Stimulated activated CD8-positive, alpha-beta memory T cell treated with anti-CD3 and anti-CD28 coated beads, Interleukin-12 subunit alpha, Interleukin-12 subunit beta, amount 100 ng/mL, for 1 hour (primary cell): ENCODE data around the gene CSNK2A1.
"Not testable (repeated sequence)": the region's sequence is repeated elsewhere in the genome, so short reads cannot be mapped to it uniquely, and the experiment has no call there.

Experiments
- DNase-seq: peaks from one replicate; pipeline ENCODE4 v3.0.0-alpha.2; 2020; ENCODE audit warnings: low read depth

Gene CSNK2A1

GRCh38 chr20:483815-484644, 59.6 kb downstream of the CSNK2A1 start:
- no peak for DNase-seq

DNA sequence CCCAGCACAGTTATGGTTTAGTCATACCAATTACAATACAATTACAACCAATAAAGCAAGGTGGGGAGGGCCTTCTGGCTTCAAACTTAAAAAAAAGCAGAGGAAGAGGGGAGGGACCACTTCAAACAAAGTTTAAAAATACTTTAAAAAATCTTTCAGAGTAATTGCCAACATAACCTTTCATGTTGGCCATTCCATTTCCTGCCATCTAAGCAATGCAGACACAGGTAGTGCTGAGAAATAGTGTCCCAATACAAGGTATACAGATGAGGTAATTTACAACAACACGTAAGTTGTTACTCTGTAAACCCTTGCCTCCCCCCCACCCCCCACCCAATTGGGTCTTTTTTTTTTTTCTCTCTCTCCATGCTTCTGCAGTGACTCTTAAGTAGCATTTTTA, 62.4 kb downstream of the CSNK2A1 start:
- no peak for DNase-seq

- DNase-seq: no peak
These were observed 63.5 kb downstream of the CSNK2A1 start for GRCh38 chr20:480044-480443.

GRCh38 chr20:479487-479886, 64.1 kb downstream of the CSNK2A1 start:
- DNase-seq: no peak

DNA sequence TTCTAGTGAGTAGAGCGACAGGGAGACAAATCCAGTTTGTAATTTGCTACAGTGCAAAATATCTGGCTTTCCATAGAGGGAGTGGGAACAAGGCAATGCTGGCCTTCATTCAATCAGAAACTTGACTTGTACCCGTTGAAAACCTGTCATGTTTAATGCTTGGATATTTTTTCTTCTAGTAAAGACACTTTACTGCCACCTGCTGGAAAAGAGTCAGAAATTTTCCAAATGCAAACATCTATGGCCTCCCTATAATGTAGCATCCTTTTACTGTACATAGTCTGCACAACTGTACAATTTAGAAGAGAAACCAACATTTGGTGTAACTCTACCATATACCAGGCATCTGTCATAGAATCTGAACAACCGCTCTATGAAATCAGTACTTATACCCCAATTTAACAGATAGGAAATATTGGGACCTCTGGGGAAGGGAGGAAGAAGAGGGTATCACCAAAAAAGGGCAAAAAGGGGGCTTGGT, 64.6 kb downstream of the CSNK2A1 start:
- DNase-seq: no peak

- no peak for DNase-seq
These were observed 65.3 kb downstream of the CSNK2A1 start for GRCh38 chr20:478010-478948.

DNA sequence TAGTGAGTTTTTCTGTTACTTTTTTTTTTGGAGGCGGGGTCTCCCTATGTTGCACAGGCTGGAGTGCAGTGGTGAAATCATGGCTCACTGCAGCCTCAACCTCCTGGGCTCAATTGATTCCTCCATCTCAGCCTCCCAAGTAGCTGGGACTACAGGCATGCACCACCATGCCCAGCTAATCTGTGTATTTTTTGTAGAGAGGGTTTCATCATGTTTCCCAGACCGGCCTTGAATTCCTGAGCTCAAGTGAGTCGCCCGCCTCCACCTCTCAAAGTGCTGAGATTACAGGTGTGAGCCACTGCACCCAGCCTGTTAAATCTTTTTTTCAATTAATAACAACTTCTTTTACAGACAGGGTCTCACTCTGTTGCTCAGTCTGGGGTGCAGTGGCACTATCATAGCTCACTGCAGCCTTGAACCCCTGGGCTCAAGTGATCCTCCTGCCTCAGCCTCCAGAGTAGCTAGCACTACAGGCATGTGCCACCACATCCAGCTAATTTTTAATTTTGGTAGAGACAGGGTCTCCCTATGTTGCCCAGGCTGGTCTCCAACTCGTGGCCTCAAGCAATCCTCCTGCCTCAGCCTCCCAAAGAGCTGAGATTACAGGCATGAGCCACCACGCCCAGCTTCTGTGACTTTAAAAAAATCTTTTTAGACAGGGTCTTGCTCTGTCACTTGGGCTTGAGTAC, 66.9 kb downstream of the CSNK2A1 start:
- DNase-seq: not testable (repeated sequence)

- no peak for DNase-seq
These were observed 67.9 kb downstream of the CSNK2A1 start for GRCh38 chr20:475463-476357.

- DNase-seq: no peak
These were observed 69.0 kb downstream of the CSNK2A1 start for GRCh38 chr20:474581-474980.

GRCh38 chr20:472889-473292, 70.7 kb downstream of the CSNK2A1 start:
- DNase-seq: no peak

DNA sequence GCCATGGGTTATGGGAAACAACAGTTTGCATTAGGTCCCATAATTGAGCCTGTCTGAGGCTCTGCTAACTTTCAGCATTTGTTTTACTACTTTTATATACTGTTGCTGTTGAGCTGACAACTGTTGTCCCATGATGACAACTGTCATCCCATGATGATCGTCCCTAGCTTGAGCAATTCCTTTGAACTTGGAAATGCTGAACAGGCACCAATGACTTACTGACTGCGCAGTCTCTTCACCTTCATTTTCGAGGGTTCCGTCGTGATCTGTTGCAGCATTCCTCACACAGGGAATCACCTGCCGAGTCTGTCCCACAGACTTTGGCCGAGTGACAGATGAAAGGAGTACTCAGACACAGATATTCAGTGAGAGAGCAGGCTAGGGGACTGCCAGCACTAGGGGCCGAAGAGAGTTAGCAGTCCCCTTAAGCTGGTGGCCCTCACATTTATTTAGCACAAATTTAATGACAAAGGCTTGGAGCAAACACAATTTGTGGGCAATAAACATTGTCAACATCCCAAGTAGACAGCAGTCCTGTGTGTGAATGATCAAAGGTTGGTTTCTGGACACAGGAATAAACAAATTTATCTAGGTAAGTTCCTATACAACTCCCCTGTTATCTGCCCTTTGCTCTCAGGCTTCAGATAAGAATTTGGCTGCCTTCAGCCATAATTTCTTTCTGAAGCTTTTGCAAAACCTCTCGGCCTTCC, 71.3 kb downstream of the CSNK2A1 start:
- DNase-seq: no peak

- no peak for DNase-seq
These were observed 73.7 kb downstream of the CSNK2A1 start for GRCh38 chr20:469746-470490.

GRCh38 chr20:467755-468154, 75.8 kb downstream of the CSNK2A1 start:
- no peak for DNase-seq

DNA sequence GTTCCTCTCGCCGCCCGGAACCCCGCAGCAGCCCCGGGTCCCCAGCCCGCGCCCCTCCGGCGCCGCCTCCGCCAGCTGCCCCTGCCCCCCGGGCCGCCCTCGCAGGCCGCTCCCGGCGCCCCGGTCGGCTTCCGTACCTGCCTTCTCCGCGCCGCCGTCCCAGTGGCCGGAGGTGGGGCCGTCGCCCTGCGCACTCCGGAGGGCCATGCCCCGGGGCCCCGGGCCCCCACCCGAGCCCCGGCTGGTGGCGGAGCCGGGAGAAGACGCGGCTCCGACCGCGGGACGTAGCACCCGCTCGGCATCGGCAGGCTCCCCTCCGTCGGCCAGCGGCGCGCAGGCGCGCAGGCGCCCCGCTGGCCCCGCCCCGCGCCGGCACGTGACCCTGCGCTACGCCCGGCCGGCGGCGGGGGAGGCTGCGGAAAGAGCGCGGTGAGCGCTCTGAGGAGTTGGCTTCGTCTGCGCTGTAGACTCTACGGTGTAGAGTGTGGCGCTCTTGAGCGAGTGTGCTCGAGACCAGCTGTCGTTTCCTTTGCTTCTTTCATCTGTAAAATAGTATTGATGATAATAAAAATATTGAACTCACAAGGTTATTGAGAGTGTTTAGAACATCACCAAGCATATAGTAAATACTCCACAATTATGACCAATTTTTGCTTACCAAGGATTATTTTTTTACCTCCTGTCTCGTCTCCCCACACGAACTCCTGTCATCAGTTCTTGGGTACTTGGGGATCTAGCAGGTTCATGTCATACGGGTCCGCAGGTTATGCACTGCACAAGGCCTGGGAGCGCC, 81.2 kb downstream of the CSNK2A1 start, which contains the start of gene TBC1D20:
Gene TBC1D20 (minus strand): TSS at position 335 of the 793 bp plus-strand sequence. CDS start 128 bp downstream, at position 207.
- DNase-seq: peak; percentile 74

GRCh38 chr20:461254-462198, 82.1 kb downstream of the CSNK2A1 start:
- DNase-seq: no peak

GRCh38 chr20:460707-461106, 82.9 kb downstream of the CSNK2A1 start:
- no peak for DNase-seq

DNA sequence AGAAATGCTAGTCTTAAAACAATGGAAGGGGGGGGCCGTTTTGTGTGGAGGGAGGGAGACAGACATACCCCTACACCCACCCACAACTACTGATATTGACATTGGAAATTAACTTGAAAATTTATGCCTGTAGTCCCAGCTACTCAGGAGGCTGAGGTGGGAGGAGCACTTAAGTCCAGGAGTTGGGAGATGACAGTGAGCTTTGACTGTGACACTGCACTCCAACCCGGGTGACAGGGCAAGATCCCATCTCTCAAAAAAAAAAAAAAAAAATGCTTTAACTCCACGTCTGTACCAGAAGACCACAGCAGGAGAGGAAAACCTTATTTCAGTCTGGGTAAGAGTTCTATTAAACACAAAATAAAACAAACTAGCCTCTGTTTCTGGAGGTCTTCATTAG, 83.4 kb downstream of the CSNK2A1 start:
- no peak for DNase-seq

DNA sequence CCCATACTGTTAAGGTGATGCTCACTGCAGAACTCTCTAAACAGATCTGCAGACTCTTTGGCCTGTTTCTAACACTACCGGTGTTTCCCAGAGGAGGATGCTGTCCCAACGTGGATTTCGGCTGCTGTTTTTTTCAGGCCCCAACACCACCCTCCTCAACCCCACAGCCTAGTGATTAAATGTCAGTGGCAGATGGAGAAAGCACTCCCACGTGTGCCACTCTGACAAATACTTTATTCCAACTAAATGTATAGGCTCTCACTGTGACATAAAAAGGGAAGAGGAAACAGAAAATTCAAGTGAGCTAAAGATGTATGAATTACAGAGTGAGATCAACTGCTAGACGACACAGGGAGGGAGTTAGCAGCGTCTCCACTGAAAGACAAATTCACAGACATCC, 84.8 kb downstream of the CSNK2A1 start:
- no peak for DNase-seq
